ENCODE results near the gene OSER1. TPM values are rescaled to one million over a fixed set of nuclear protein-coding genes. Genes with fewer than 3 reads are reported as not detected.
"Not testable (repeated sequence)": the region's sequence is repeated elsewhere in the genome, so short reads cannot be mapped to it uniquely, and the experiment has no call there.

The OSER1 gene
- polyA plus RNA-seq, 1 donor (not counting 4 experiments of a cell fraction or from before 2014, with no cell fraction given): 41.5 TPM

DNA sequence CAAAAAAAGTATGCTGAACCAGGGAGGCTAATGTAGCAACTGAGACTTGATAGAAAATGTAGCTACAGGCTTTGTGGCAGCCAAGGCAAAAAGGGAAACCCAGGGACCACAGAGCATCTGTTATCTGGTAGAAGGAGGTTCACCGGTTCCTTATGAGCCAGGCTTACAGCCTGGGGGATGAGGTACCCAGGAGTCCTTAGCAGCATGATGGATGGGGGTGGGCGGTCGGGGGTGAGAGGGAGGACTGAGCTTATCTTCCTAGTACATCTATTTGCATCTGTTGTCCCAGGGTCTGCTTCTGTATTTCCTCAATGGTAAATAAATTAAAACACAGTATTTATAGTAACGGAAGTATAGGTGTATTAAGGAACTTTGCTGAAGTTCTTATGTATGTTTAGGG lies 35.4 kb upstream of the OSER1 start:
- no peak overlapping the region for H3K4me3 ChIP-seq (ENCODE audit: control insufficient read depth in 2 of 3, extremely low read depth in 1 of 3, insufficient read depth in 2 of 3, low read depth in 1 of 3, low read length in 3 of 3)
- no peaks in the 10 kb centered on the region for H3K4me1 ChIP-seq (ENCODE audit: control insufficient read depth, extremely low read depth, insufficient read depth, low read length)
- no peaks in the 10 kb centered on the region for H3K9me1 ChIP-seq (ENCODE audit: control insufficient read depth, extremely low read depth, insufficient read depth, low read length)
- no peak overlapping the region for H3K4me2 ChIP-seq (ENCODE audit: control insufficient read depth, extremely low read depth, insufficient read depth, low read depth, low read length)
- H3K27ac ChIP-seq (ENCODE audit: control insufficient read depth, insufficient read depth, low read length): no peak overlapping the region
- no peaks in the 10 kb centered on the region for H3K36me3 ChIP-seq (ENCODE audit: control insufficient read depth in 2 of 2, extremely low read depth in 1 of 2, insufficient read depth in 2 of 2, low read length in 2 of 2)
- TF ChIP-seq, protein P1, sequence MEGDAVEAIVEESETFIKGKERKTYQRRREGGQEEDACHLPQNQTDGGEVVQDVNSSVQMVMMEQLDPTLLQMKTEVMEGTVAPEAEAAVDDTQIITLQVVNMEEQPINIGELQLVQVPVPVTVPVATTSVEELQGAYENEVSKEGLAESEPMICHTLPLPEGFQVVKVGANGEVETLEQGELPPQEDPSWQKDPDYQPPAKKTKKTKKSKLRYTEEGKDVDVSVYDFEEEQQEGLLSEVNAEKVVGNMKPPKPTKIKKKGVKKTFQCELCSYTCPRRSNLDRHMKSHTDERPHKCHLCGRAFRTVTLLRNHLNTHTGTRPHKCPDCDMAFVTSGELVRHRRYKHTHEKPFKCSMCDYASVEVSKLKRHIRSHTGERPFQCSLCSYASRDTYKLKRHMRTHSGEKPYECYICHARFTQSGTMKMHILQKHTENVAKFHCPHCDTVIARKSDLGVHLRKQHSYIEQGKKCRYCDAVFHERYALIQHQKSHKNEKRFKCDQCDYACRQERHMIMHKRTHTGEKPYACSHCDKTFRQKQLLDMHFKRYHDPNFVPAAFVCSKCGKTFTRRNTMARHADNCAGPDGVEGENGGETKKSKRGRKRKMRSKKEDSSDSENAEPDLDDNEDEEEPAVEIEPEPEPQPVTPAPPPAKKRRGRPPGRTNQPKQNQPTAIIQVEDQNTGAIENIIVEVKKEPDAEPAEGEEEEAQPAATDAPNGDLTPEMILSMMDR (optimal IDR thresholded peaks at IDR 0.05 in 1 of 3, IDR thresholded peaks at IDR 0.05 in 1 of 3, conservative IDR thresholded peaks at IDR 0.05 in 1 of 3; ENCODE audit: extremely low read depth in 1 of 3, insufficient read depth in 2 of 3, low read length in 3 of 3): no peak
- no peak for TF ChIP-seq EZH2 (IDR thresholded peaks at IDR 0.05; ENCODE audit: low read length)
- dilution Hi-C loops (cut with MboI; ENCODE audit: extremely low pct_ligation_motif_present, low sequenced_read_pairs): no loop called here
- H2AFZ ChIP-seq (ENCODE audit: control insufficient read depth, low read length): no peak overlapping the region
- peaks cover 23% of the 10 kb centered on the region for H3K27me3 ChIP-seq (ENCODE audit: control insufficient read depth, extremely low read depth, insufficient read depth, low read length)
- FAIRE-seq: no peak
- H3K9me3 ChIP-seq (ENCODE audit: control insufficient read depth, low read depth, low read length): no peaks in the 10 kb centered on the region
- no peaks in the 10 kb centered on the region for H4K20me1 ChIP-seq (ENCODE audit: control insufficient read depth, extremely low read depth, insufficient read depth, low read length)
- no peaks in the 10 kb centered on the region for H3K79me2 ChIP-seq (ENCODE audit: control insufficient read depth, insufficient read depth, low read length)
- no peak overlapping the region for H3K9ac ChIP-seq (ENCODE audit: control insufficient read depth, extremely low read depth, insufficient read depth, low read length)
- no peak for DNase-seq (ENCODE audit: low read depth, low spot score)

DNA sequence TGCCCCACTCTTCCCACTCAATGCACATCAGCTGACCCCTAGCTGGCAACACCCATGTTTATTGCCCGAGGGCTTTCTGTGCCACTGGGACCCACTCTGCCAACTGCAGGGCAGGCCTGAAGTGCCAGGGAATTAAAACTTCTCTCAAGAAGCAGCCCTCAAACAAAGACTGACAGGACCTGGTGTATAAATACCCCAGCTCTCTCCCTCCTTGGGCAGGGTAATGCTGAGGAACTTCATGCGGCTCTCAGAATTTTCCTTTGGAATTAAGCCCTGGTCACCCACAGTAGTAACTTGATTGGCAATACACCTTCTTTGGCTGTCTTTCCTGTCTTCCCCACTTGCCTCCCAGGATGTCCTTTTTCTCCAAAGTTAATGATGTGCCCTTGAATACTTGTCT lies 31.2 kb upstream of the OSER1 start:
- Histone ChIP-seq H2AFZ (ENCODE audit: control insufficient read depth, low read length) (no peak overlapping the region), H3K9me1 (ENCODE audit: control insufficient read depth, extremely low read depth, insufficient read depth, low read length) (no peaks in the 10 kb centered on the region), H3K9ac (ENCODE audit: control insufficient read depth, extremely low read depth, insufficient read depth, low read length) (no peak overlapping the region), H3K4me2 (ENCODE audit: control insufficient read depth, extremely low read depth, insufficient read depth, low read depth, low read length) (no peak overlapping the region), H3K4me1 (ENCODE audit: control insufficient read depth, extremely low read depth, insufficient read depth, low read length) (no peaks in the 10 kb centered on the region), H3K36me3 (ENCODE audit: control insufficient read depth in 2 of 2, extremely low read depth in 1 of 2, insufficient read depth in 2 of 2, low read length in 2 of 2) (no peaks in the 10 kb centered on the region), H4K20me1 (ENCODE audit: control insufficient read depth, extremely low read depth, insufficient read depth, low read length) (no peaks in the 10 kb centered on the region), H3K4me3 (ENCODE audit: control insufficient read depth in 2 of 3, extremely low read depth in 1 of 3, insufficient read depth in 2 of 3, low read depth in 1 of 3, low read length in 3 of 3) (no peak overlapping the region), H3K79me2 (ENCODE audit: control insufficient read depth, insufficient read depth, low read length) (no peaks in the 10 kb centered on the region), H3K27ac (ENCODE audit: control insufficient read depth, insufficient read depth, low read length) (no peak overlapping the region), H3K9me3 (ENCODE audit: control insufficient read depth, low read depth, low read length) (no peaks in the 10 kb centered on the region), H3K27me3 (ENCODE audit: control insufficient read depth, extremely low read depth, insufficient read depth, low read length) (peaks cover 10% of the 10 kb centered on the region)
- FAIRE-seq (no peak), DNase-seq (ENCODE audit: low read depth, low spot score) (no peak)
- dilution Hi-C loops (cut with MboI; ENCODE audit: extremely low pct_ligation_motif_present, low sequenced_read_pairs): no loop called here
- no peak for TF ChIP-seq EZH2 (IDR thresholded peaks at IDR 0.05; ENCODE audit: low read length)
- TF ChIP-seq, protein P1 (optimal IDR thresholded peaks at IDR 0.05 in 1 of 3, IDR thresholded peaks at IDR 0.05 in 1 of 3, conservative IDR thresholded peaks at IDR 0.05 in 1 of 3; ENCODE audit: extremely low read depth in 1 of 3, insufficient read depth in 2 of 3, low read length in 3 of 3): no peak

DNA sequence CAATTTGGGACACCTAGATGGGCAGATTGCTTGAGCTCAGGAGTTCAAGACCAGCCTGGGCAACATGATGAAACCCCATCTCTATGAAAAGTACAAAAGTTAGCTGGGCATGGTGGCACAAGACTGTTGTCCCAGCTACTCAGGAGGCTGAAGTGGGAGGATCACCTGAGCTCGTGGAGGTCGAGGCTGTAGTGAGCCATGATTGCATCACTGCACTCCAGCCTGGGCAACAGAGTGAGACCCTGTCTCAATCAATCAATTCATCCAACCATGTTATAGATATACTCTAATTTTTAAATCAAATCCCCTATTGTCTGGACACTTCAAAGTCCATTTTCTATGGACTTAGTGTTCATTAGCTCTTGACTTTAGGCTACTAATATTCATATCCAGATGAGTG lies 26.3 kb upstream of the OSER1 start:
- H3K4me2 ChIP-seq (ENCODE audit: control insufficient read depth, extremely low read depth, insufficient read depth, low read depth, low read length); H3K36me3 ChIP-seq (ENCODE audit: control insufficient read depth in 2 of 2, extremely low read depth in 1 of 2, insufficient read depth in 2 of 2, low read length in 2 of 2); H3K27me3 ChIP-seq (ENCODE audit: control insufficient read depth, extremely low read depth, insufficient read depth, low read length); H3K9ac ChIP-seq (ENCODE audit: control insufficient read depth, extremely low read depth, insufficient read depth, low read length); H3K4me3 ChIP-seq (ENCODE audit: control insufficient read depth in 2 of 3, extremely low read depth in 1 of 3, insufficient read depth in 2 of 3, low read depth in 1 of 3, low read length in 3 of 3); H3K4me1 ChIP-seq (ENCODE audit: control insufficient read depth, extremely low read depth, insufficient read depth, low read length); H2AFZ ChIP-seq (ENCODE audit: control insufficient read depth, low read length); FAIRE-seq; H3K9me1 ChIP-seq (ENCODE audit: control insufficient read depth, extremely low read depth, insufficient read depth, low read length); H3K79me2 ChIP-seq (ENCODE audit: control insufficient read depth, insufficient read depth, low read length); dilution Hi-C loops (cut with MboI; ENCODE audit: extremely low pct_ligation_motif_present, low sequenced_read_pairs); H4K20me1 ChIP-seq (ENCODE audit: control insufficient read depth, extremely low read depth, insufficient read depth, low read length); H3K9me3 ChIP-seq (ENCODE audit: control insufficient read depth, low read depth, low read length); DNase-seq (ENCODE audit: low read depth, low spot score); H3K27ac ChIP-seq (ENCODE audit: control insufficient read depth, insufficient read depth, low read length): not testable (repeated sequence)
